Uterus (tissue), 2 donors: ENCODE results near the gene DST.

Experiments used
- CTCF ChIP-seq, 4 experiments: fragments of 200-600 bp in 2 of 4; fragments of 450-650 bp in 2 of 4; sonication (generic) in 2 of 4; IDR thresholded peaks; one replicate each; pipeline ENCODE4 v1.5.1; 2016 to 2019; ENCODE audit warnings: antibody characterized with exemption in 4 of 4, mild to moderate bottlenecking in 2 of 4, moderate library complexity in 1 of 4
- POLR2A ChIP-seq, 2 donors: fragments of 450-650 bp; IDR thresholded peaks; one replicate each; pipeline ENCODE4 v1.6.1; 2016; ENCODE audit warnings: antibody characterized with exemption in 2 of 2, mild to moderate bottlenecking in 1 of 2, moderate library complexity in 1 of 2

GRCh38 chr6:56474532-56474931, 168.2 kb downstream of the DST start:
- TF ChIP-seq CTCF (IDR thresholded peaks at IDR 0.05) (no peak), POLR2A (IDR thresholded peaks at IDR 0.05) (no peak)
